ENCODE data around the gene ADAM12. TPM values are rescaled to one million over a fixed set of nuclear protein-coding genes. Genes with fewer than 3 reads are reported as not detected.
A peak's percentile ranks its signal among the peaks of the same experiment; 100 is the strongest.

Gene ADAM12
- total and polyA plus RNA-seq, 5 donors, result 0.14 to 2.7 (median 1.4) TPM

DNA sequence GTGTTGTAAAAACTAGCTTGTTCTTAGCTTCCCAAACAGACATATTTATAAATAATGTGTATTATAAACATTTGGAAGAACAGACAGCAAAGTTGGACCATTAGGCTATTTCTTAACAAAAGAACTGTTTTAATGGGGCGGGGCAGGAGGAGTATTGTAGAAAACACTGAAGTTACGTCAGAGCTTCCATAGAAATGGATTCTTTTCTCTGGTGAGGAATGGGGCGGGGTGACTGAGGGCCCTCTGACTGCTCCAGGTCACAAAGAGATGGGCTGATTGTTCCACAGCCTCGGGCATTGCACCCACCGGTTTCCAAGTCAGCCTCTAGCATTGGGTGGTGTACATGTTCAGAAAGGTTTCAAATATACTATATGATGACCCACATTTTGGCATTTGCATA lies 36.8 kb upstream of the ADAM12 start:
- Histone ChIP-seq H3K27ac (ENCODE audit: low read length) (no peak overlapping the region), H3K4me3 (ENCODE audit: low read length) (no peak overlapping the region), H3K27me3 (ENCODE audit: control insufficient read depth, insufficient read depth) (no peaks in the 10 kb centered on the region), H3K4me1 (ENCODE audit: control insufficient read depth, insufficient read depth, low read length) (peaks cover 2% of the 10 kb centered on the region), H3K9me3 (ENCODE audit: control insufficient read depth, low read length) (peaks cover 5% of the 10 kb centered on the region)
- intact Hi-C loops (cut with DNase I), result no loop called here
- DNase-seq, result no peak
- WGBS, result 80% methylated on average over 5 of the region's 5 CpGs
- no peak for ATAC-seq

DNA sequence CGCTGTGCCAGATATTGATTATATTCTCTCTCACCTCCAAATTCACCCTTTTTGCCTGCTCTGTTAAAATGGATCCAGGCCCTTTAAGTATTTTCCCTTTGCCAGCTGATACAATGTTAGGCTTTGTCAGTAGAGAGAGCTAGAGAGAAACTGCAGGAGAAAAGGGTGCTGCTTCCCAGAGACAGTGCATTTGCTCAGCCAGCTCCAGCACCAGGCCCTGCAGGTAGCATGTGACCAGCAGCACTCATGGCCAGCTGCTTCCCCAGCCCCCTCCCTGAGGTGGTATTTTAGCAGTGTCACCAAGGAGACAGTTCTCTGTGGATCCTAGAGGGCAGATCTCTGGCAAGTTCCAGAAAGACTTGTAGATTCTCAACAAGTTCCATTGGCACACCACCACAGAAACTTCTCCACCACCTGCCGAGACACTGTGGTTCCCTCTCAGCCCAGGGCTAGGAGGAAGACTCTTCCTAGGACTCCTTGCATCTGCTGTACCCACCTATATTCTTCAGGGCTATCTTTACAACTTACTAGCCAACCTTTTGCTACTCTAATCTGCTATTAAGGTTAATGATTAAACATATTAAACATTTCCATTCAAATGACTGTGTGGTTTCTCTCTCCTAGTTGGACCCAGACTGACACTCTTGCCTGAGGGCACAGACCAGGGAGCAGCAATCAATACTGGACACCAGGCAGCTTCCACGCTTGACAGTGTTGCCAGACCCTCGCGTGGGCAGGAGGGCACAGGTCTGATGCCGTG lies 35.6 kb upstream of the ADAM12 start:
- no peak for DNase-seq
- Histone ChIP-seq H3K4me1 (ENCODE audit: control insufficient read depth, insufficient read depth, low read length) (peaks cover 2% of the 10 kb centered on the region), H3K9me3 (ENCODE audit: control insufficient read depth, low read length) (peaks cover 9% of the 10 kb centered on the region), H3K27ac (ENCODE audit: low read length) (no peak overlapping the region), H3K4me3 (ENCODE audit: low read length) (no peak overlapping the region), H3K27me3 (ENCODE audit: control insufficient read depth, insufficient read depth) (no peaks in the 10 kb centered on the region)
- ATAC-seq, result no peak
- WGBS, result 92% methylated on average over 6 of the region's 6 CpGs
- intact Hi-C loops (cut with DNase I), result no loop called here

DNA sequence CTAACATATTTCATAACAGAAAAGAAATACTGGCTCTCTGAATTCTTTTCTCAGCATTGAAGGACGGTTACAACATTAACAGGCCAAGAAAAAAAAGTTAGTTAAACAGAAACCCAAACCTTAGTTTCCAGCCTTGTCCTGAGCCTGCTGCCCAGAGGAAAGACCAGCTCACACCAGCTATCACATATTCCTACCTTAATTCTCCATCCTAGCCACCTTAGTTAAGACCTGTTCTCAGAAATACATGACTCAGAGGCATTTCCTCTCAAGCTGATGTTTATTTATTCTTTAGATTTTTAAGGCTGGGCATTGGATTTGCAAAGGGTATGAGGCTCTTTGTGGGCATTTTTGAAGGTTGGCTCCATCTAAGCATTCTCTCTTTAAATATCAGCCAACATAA lies 34.3 kb upstream of the ADAM12 start:
- intact Hi-C loops (cut with DNase I), result no loop called here
- H3K9me3 ChIP-seq (ENCODE audit: control insufficient read depth, low read length), result peaks cover 10% of the 10 kb centered on the region
- WGBS, result 77% methylated on average over 1 of the region's 1 CpG
- no peak for ATAC-seq
- H3K4me3 ChIP-seq (ENCODE audit: low read length), result no peak overlapping the region
- no peak for DNase-seq
- H3K27ac ChIP-seq (ENCODE audit: low read length), result no peak overlapping the region
- H3K4me1 ChIP-seq (ENCODE audit: control insufficient read depth, insufficient read depth, low read length), result peaks cover 2% of the 10 kb centered on the region
- H3K27me3 ChIP-seq (ENCODE audit: control insufficient read depth, insufficient read depth), result no peaks in the 10 kb centered on the region

DNA sequence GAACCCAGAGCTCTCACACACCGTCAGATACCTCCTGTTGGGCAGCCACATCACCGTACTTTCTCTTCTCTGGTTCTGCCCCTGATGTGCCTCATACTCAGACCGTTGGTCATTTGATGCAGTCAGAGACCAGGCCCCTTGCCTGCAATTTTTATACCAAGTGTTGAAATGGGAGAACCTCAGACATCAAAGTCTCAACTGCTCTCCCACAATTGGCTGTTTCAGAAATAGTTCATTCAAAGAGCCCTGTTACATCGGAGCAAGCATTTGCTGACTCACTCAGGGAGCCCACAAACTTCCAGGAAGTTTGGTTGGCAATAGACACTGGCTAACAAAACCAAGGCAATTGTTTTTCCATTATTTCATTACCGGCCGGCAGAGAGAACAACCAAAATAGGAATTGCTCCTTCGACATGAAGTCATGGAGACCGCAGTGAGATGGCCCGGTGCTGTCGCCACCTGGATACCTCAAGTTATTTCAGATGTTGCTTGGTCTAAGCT lies 33.5 kb upstream of the ADAM12 start:
- DNase-seq, result peak in 1 of 3 donors; percentile 12
- intact Hi-C loops (cut with DNase I), result no loop called here
- ATAC-seq, result peak in 1 of 2 donors; percentile 84
- WGBS, result 50% methylated on average over 10 of the region's 10 CpGs
- Histone ChIP-seq H3K4me3 (ENCODE audit: low read length) (no peak overlapping the region), H3K9me3 (ENCODE audit: control insufficient read depth, low read length) (peaks cover 10% of the 10 kb centered on the region), H3K27me3 (ENCODE audit: control insufficient read depth, insufficient read depth) (no peaks in the 10 kb centered on the region), H3K4me1 (ENCODE audit: control insufficient read depth, insufficient read depth, low read length) (peaks cover 2% of the 10 kb centered on the region), H3K27ac (ENCODE audit: low read length) (no peak overlapping the region)

DNA sequence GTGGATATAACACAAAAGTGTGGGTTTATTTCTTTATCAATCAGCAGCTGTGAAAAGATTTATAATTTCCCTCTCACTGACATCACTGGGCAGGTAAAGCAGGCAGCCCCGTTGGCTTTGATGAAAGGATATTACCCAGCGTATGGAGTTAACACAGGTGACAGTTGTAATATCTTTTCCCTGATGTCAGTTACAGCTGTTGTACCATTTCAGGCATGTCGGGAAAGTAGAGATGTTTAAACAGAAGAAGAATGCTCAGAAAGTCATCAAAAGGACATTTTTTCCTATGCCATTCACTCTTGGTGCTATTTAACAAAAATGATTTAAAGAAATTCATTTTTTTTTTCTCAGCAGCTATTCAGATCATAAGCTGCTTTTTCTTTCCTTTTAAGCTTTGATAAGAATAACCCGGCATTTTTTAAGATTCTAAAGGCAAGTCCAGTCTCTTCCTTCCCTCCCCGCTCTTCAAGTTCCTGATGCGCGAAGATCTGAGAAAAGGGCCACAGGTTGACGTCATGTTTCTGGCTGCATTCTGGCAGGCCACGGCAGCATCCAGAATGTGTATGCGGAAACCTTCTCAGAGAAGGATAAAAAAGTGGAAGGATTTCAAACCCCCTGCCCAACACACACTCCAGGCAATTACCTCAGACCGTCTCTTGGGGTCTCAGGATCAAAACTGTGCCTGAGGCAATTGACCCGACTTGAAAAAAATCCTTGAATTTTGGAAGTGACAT lies 32.5 kb upstream of the ADAM12 start:
- Histone ChIP-seq H3K27ac (ENCODE audit: low read length) (no peak overlapping the region), H3K4me1 (ENCODE audit: control insufficient read depth, insufficient read depth, low read length) (peaks cover 2% of the 10 kb centered on the region), H3K9me3 (ENCODE audit: control insufficient read depth, low read length) (peaks cover 10% of the 10 kb centered on the region), H3K4me3 (ENCODE audit: low read length) (no peak overlapping the region), H3K27me3 (ENCODE audit: control insufficient read depth, insufficient read depth) (no peaks in the 10 kb centered on the region)
- WGBS, result 57% methylated on average over 12 of the region's 12 CpGs
- intact Hi-C loops (cut with DNase I), result no loop called here
- no peak for DNase-seq
- ATAC-seq, result no peak

DNA sequence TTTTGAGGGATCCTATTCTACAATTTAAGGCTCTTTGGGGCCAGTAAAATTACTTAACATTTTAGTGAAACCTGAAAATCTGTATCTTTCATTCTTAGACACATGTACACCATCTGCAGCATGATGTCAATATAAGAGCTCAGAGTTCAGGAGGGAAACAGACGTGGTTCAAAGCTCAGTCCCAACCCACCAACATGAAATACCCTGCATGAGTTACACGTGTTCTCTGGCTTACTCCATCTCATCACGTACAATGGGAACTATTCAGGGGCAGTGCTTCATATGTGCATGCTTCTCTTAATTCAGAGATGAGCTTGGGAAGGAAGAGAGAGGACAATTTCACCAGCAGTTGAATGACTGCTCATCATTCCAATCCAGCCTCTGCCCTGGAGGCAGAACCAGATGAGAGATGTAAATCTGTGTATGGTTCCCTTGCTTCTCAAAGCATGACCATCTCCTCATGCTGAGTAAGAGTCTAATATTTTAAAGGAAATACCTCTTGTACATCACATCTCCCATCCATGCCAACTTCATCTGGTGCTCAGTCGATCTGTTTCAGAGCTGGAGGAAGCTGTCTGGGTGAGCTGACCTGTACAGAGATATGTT lies 29.0 kb upstream of the ADAM12 start:
- ATAC-seq, result no peak
- intact Hi-C loops (cut with DNase I), result no loop called here
- H3K4me1 ChIP-seq (ENCODE audit: control insufficient read depth, insufficient read depth, low read length), result peaks cover 2% of the 10 kb centered on the region

DNA sequence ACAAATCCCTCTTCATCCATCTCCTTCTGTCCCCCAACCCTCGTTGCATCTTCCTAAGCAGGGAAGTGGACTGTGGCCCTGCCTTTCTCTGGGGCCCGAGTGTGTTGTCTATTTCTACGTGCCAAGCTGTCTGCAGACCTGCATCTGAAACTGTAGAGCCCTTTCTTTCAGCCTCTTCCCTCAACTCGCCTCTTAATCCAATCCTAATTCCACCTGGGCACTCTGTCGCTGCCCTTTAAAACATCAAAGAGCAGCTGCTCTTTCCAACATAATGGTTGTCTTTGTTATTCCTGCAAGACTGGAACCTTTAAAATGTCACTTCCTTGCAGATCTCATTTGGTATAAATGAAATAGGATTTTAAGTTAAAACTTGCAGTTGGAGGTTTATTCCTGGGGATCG lies 21.5 kb upstream of the ADAM12 start:
- intact Hi-C loops (cut with DNase I), result no loop called here
- H3K27ac ChIP-seq (ENCODE audit: low read length), result no peak overlapping the region
- no peak overlapping the region for H3K4me3 ChIP-seq (ENCODE audit: low read length)
- no peaks in the 10 kb centered on the region for H3K27me3 ChIP-seq (ENCODE audit: control insufficient read depth, insufficient read depth)
- H3K4me1 ChIP-seq (ENCODE audit: control insufficient read depth, insufficient read depth, low read length), result no peaks in the 10 kb centered on the region
- 76% methylated on average over 6 of the region's 6 CpGs for WGBS
- DNase-seq (no peak), ATAC-seq (no peak)
- H3K9me3 ChIP-seq (ENCODE audit: control insufficient read depth, low read length), result peaks cover 2% of the 10 kb centered on the region

More for the DNA sequence above, 29.0 kb upstream of the ADAM12 start:
- H3K27me3 ChIP-seq (ENCODE audit: control insufficient read depth, insufficient read depth), result no peaks in the 10 kb centered on the region
- H3K27ac ChIP-seq (ENCODE audit: low read length), result no peak overlapping the region
- DNase-seq, result no peak
- no peak overlapping the region for H3K4me3 ChIP-seq (ENCODE audit: low read length)
- 77% methylated on average over 4 of the region's 4 CpGs for WGBS
- H3K9me3 ChIP-seq (ENCODE audit: control insufficient read depth, low read length), result peaks cover 5% of the 10 kb centered on the region

DNA sequence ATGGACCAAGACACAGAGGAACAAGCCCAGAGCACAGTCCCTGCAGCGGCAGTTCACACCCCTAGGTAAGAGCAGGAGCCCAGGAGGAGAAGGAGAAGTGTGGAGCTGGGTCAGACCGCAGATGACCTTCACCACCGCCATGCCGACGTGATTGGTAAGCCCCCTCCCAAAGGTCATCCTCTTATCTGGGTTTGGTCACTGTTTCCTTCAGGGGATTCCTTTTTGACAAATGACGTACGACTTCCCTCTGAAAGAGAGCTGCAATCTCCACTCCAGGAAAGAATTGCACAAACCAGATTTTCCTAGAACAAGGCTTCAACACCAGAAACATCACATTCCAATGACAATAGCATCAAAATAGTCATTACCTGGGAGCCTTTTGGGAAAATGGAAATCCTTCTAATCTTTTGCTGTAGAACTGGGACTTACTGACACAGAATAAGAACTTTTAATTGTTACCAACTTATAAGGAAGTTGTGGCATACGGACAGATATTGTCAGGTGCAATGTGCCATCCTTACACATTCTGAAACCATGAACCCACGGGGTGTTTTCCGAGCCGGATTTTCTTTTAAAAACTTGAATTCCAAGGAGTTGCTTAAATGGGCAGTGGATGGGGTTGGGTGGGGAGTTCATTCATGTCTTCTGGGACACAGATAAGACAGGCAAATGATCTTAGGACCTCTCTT lies 20.8 kb upstream of the ADAM12 start:
- intact Hi-C loops (cut with DNase I), result no loop called here
- no peaks in the 10 kb centered on the region for H3K27me3 ChIP-seq (ENCODE audit: control insufficient read depth, insufficient read depth)
- ATAC-seq (peak in 1 of 2 donors; percentile 34), DNase-seq (no peak)
- no peak overlapping the region for H3K27ac ChIP-seq (ENCODE audit: low read length)
- no peak overlapping the region for H3K4me3 ChIP-seq (ENCODE audit: low read length)
- 39% methylated on average over 11 of the region's 11 CpGs for WGBS
- H3K9me3 ChIP-seq (ENCODE audit: control insufficient read depth, low read length), result peaks cover 2% of the 10 kb centered on the region
- H3K4me1 ChIP-seq (ENCODE audit: control insufficient read depth, insufficient read depth, low read length), result no peaks in the 10 kb centered on the region

DNA sequence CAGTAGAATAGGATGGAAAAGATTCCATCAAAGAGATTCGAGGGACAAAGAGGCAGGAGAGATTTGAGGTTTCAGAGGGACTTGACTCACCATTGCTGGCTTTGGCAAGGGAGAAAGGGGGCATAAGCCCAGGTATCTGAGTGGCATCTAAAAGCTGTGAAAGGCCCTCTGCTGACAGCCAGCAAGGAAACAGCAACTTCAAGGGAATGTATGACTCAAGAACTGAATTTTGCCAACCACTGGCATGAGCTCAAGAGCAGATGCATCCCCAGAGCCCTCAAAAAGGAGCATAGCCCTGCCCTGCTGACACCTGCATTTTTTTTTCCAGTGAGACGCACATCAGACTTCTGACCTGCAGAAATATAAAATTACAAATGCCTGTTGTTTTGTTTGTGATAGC lies 19.6 kb upstream of the ADAM12 start:
- peaks cover 2% of the 10 kb centered on the region for H3K9me3 ChIP-seq (ENCODE audit: control insufficient read depth, low read length)
- intact Hi-C loops (cut with DNase I), result no loop called here
- ATAC-seq, result no peak
- no peak for DNase-seq
- H3K27me3 ChIP-seq (ENCODE audit: control insufficient read depth, insufficient read depth), result no peaks in the 10 kb centered on the region
- WGBS, result 83% methylated on average over 2 of the region's 2 CpGs
- H3K4me3 ChIP-seq (ENCODE audit: low read length), result no peak overlapping the region
- H3K4me1 ChIP-seq (ENCODE audit: control insufficient read depth, insufficient read depth, low read length), result no peaks in the 10 kb centered on the region
- no peak overlapping the region for H3K27ac ChIP-seq (ENCODE audit: low read length)

DNA sequence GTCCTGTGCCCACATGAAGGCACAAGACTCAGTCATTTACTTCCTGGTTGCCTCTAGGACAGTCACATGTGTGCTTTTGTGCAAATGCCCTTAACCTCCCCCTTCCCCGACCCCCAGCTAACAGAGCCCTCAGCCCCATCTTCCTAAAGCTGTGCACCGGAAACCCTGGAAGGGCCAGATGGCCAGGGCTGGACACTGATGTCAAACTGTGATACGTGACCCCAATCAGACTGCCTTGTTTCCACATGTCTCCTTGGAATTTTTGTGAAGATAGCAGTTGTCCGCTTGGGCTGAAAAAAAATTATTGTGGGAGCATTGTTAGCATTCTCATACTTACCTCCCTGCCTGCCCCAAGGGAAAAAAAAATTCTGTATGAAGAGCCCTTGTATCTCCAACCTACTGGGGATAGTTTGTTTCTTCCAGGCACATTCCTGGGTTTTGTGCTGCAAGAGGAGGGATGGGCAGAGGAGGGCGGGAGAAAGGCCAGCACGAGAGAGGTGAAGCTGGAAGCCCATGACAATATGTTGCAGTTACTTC lies 17.0 kb upstream of the ADAM12 start:
- H3K27me3 ChIP-seq (ENCODE audit: control insufficient read depth, insufficient read depth), result no peaks in the 10 kb centered on the region
- no peak overlapping the region for H3K27ac ChIP-seq (ENCODE audit: low read length)
- H3K4me3 ChIP-seq (ENCODE audit: low read length), result no peak overlapping the region
- H3K9me3 ChIP-seq (ENCODE audit: control insufficient read depth, low read length), result no peaks in the 10 kb centered on the region
- DNase-seq (no peak), ATAC-seq (no peak)
- no peaks in the 10 kb centered on the region for H3K4me1 ChIP-seq (ENCODE audit: control insufficient read depth, insufficient read depth, low read length)
- WGBS, result 81% methylated on average over 6 of the region's 6 CpGs
- intact Hi-C loops (cut with DNase I), result no loop called here
